ENCODE results near the gene PAX9.
A peak's percentile ranks its signal among the peaks of the same experiment; 100 is the strongest.

PAX9 gene

GRCh38 chr14:36646664-36647416 is 14.8 kb upstream of the PAX9 start:
- Histone ChIP-seq H2AFZ (peak overlapping the region; percentile 88), H3K27me3 (ENCODE audit: control insufficient read depth, insufficient read depth, low read length) (no peaks in the 10 kb centered on the region), H3K27ac (no peak overlapping the region), H3K4me1 (no peaks in the 10 kb centered on the region), H3K9ac (no peak overlapping the region), H3K79me2 (peaks cover 2% of the 10 kb centered on the region), H3K36me3 (ENCODE audit: control insufficient read depth, insufficient read depth, low read length) (no peaks in the 10 kb centered on the region), H3K4me3 (ENCODE audit: low read depth, low read length) (no peak overlapping the region), H3K9me3 (ENCODE audit: control insufficient read depth, low read length) (no peaks in the 10 kb centered on the region), H3K4me2 (ENCODE audit: low read length) (no peak overlapping the region)
- TF ChIP-seq CTCF (IDR thresholded peaks at IDR 0.05), result peak; percentile 12

- H3K79me2 ChIP-seq, result peaks cover 2% of the 10 kb centered on the region
- H3K4me3 ChIP-seq (ENCODE audit: low read depth, low read length), result peak overlapping the region; percentile 53
- peak overlapping the region; percentile 88 for H2AFZ ChIP-seq
- no peak overlapping the region for H3K27ac ChIP-seq
- no peaks in the 10 kb centered on the region for H3K27me3 ChIP-seq (ENCODE audit: control insufficient read depth, insufficient read depth, low read length)
- TF ChIP-seq CTCF (IDR thresholded peaks at IDR 0.05), result no peak
- H3K4me1 ChIP-seq, result no peaks in the 10 kb centered on the region
- no peaks in the 10 kb centered on the region for H3K9me3 ChIP-seq (ENCODE audit: control insufficient read depth, low read length)
- no peak overlapping the region for H3K9ac ChIP-seq
- H3K36me3 ChIP-seq (ENCODE audit: control insufficient read depth, insufficient read depth, low read length), result no peaks in the 10 kb centered on the region
- H3K4me2 ChIP-seq (ENCODE audit: low read length), result peak overlapping the region; percentile 90
These were observed 14.2 kb upstream of the PAX9 start for GRCh38 chr14:36647417-36647823.

GRCh38 chr14:36647824-36648753 is 13.6 kb upstream of the PAX9 start:
- peak; percentile 64 for TF ChIP-seq CTCF (IDR thresholded peaks at IDR 0.05)
- Histone ChIP-seq H3K36me3 (ENCODE audit: control insufficient read depth, insufficient read depth, low read length) (no peaks in the 10 kb centered on the region), H3K4me3 (ENCODE audit: low read depth, low read length) (peak overlapping the region; percentile 53), H3K27me3 (ENCODE audit: control insufficient read depth, insufficient read depth, low read length) (no peaks in the 10 kb centered on the region), H2AFZ (peak overlapping the region; percentile 88), H3K9ac (no peak overlapping the region), H3K79me2 (peaks cover 2% of the 10 kb centered on the region), H3K9me3 (ENCODE audit: control insufficient read depth, low read length) (no peaks in the 10 kb centered on the region), H3K4me1 (no peaks in the 10 kb centered on the region), H3K27ac (no peak overlapping the region), H3K4me2 (ENCODE audit: low read length) (peak overlapping the region; percentile 90)

- Histone ChIP-seq H3K9me3 (ENCODE audit: control insufficient read depth, low read length) (no peaks in the 10 kb centered on the region), H3K4me1 (no peaks in the 10 kb centered on the region), H2AFZ (no peak overlapping the region), H3K27ac (no peak overlapping the region), H3K79me2 (peaks cover 9% of the 10 kb centered on the region), H3K9ac (no peak overlapping the region), H3K27me3 (ENCODE audit: control insufficient read depth, insufficient read depth, low read length) (no peaks in the 10 kb centered on the region), H3K4me2 (ENCODE audit: low read length) (no peak overlapping the region), H3K4me3 (ENCODE audit: low read depth, low read length) (no peak overlapping the region), H3K36me3 (ENCODE audit: control insufficient read depth, insufficient read depth, low read length) (no peaks in the 10 kb centered on the region)
- no peak for TF ChIP-seq CTCF (IDR thresholded peaks at IDR 0.05)
These were observed 11.6 kb upstream of the PAX9 start for GRCh38 chr14:36649872-36650650.

Measured in parathyroid adenoma (tissue), 2 donors.